Chondrocyte (in vitro differentiated cells): Measurements from ENCODE around the gene AUTS2. TPM values are rescaled to one million over a fixed set of nuclear protein-coding genes. Genes with fewer than 3 reads are reported as not detected.

ENCODE experiments used
- DNase-seq: peaks from one replicate; pipeline ENCODE4 v3.0.0; 2021; ENCODE audit warnings: mixed read lengths, low spot score
- H3K27ac Mint-ChIP-seq: one replicate; pipeline ENCODE4 v1.8.0; 2021; ENCODE audit warnings: mild to moderate bottlenecking, moderate library complexity, mixed read lengths; ENCODE audit not compliant: unreplicated experiment
- H3K27me3 Mint-ChIP-seq: 2 replicates; pipeline ENCODE4 v1.8.0; 2021; ENCODE audit warnings: low read depth, mixed read lengths
- H3K36me3 Mint-ChIP-seq: 2 replicates; pipeline ENCODE4 v1.8.0; 2021; ENCODE audit warnings: low read depth, mixed read lengths
- H3K4me1 Mint-ChIP-seq: 2 replicates; pipeline ENCODE4 v1.8.0; 2021; ENCODE audit warnings: low read depth, mild to moderate bottlenecking, mixed read lengths
- H3K4me3 Mint-ChIP-seq: one replicate; pipeline ENCODE4 v1.8.0; 2021; ENCODE audit warnings: mild to moderate bottlenecking, moderate library complexity, mixed read lengths; ENCODE audit not compliant: unreplicated experiment
- H3K9me3 Mint-ChIP-seq: 2 replicates; pipeline ENCODE4 v1.8.0; 2021; ENCODE audit warnings: low read depth, mixed read lengths
- CTCF ChIP-seq: fragments of 200-600 bp; sonication (generic); IDR thresholded peaks from 2 replicates; pipeline ENCODE4 v1.5.0; 2021; ENCODE audit warnings: antibody characterized with exemption, mild to moderate bottlenecking, moderate library complexity
- total RNA-seq: library from RNA; stranded (reverse); gene quantifications from 3 replicates; pipeline ENCODE4 v1.2.1, GENCODE V29; 2021

The AUTS2 gene
- total RNA-seq, 1 donor from 2014 or later: 31.5 TPM

- H3K4me1 Mint-ChIP-seq: peaks cover 9% of the 10 kb centered on the region
- H3K36me3 Mint-ChIP-seq: no peaks in the 10 kb centered on the region
- TF ChIP-seq CTCF: no peak
- no peak overlapping the region for H3K27ac Mint-ChIP-seq
- no peak for DNase-seq
- no peaks in the 10 kb centered on the region for H3K9me3 Mint-ChIP-seq
- H3K27me3 Mint-ChIP-seq: no peaks in the 10 kb centered on the region
- no peak overlapping the region for H3K4me3 Mint-ChIP-seq
Observed at GRCh38 chr7:70218006-70218405, 619.7 kb downstream of the AUTS2 start.

- Mint-ChIP-seq H3K4me1 (peaks cover 9% of the 10 kb centered on the region), H3K9me3 (no peaks in the 10 kb centered on the region), H3K4me3 (no peak overlapping the region), H3K27ac (no peak overlapping the region), H3K36me3 (no peaks in the 10 kb centered on the region), H3K27me3 (no peaks in the 10 kb centered on the region)
- TF ChIP-seq CTCF: no peak
- DNase-seq: no peak
Observed at GRCh38 chr7:70219061-70219460, 620.8 kb downstream of the AUTS2 start.

- H3K27me3 Mint-ChIP-seq: no peaks in the 10 kb centered on the region
- H3K4me3 Mint-ChIP-seq: no peak overlapping the region
- no peak for TF ChIP-seq CTCF
- H3K27ac Mint-ChIP-seq: no peak overlapping the region
- H3K36me3 Mint-ChIP-seq: peaks cover 11% of the 10 kb centered on the region
- peaks cover 25% of the 10 kb centered on the region for H3K9me3 Mint-ChIP-seq
- no peak for DNase-seq
- no peaks in the 10 kb centered on the region for H3K4me1 Mint-ChIP-seq
Observed at GRCh38 chr7:70229242-70229641, 631.0 kb downstream of the AUTS2 start.

GRCh38 chr7:70230761-70231160 lies 632.5 kb downstream of the AUTS2 start:
- no peak for TF ChIP-seq CTCF
- H3K4me3 Mint-ChIP-seq: no peak overlapping the region
- no peak for DNase-seq
- H3K27ac Mint-ChIP-seq: no peak overlapping the region
- H3K9me3 Mint-ChIP-seq: peaks cover 25% of the 10 kb centered on the region
- H3K36me3 Mint-ChIP-seq: peaks cover 11% of the 10 kb centered on the region
- no peaks in the 10 kb centered on the region for H3K27me3 Mint-ChIP-seq
- H3K4me1 Mint-ChIP-seq: no peaks in the 10 kb centered on the region

- Mint-ChIP-seq H3K4me3 (no peak overlapping the region), H3K9me3 (peaks cover 19% of the 10 kb centered on the region), H3K27me3 (no peaks in the 10 kb centered on the region), H3K4me1 (peaks cover 10% of the 10 kb centered on the region), H3K36me3 (peaks cover 11% of the 10 kb centered on the region), H3K27ac (no peak overlapping the region)
- TF ChIP-seq CTCF: no peak
- no peak for DNase-seq
Observed at GRCh38 chr7:70233776-70234175, 635.5 kb downstream of the AUTS2 start.
